ENCODE data around the gene SLC6A6. TPM values are rescaled to one million over a fixed set of nuclear protein-coding genes. Genes with fewer than 3 reads are reported as not detected.
A peak's percentile ranks its signal among the peaks of the same experiment; 100 is the strongest.

SLC6A6 gene
- total RNA-seq, 1 donor from 2014 or later = 24.2 TPM

GRCh38 chr3:14414846-14415464, 12.5 kb downstream of the SLC6A6 start:
- H3K36me3 Mint-ChIP-seq (ENCODE audit: low read depth, unreplicated experiment) = peaks cover 6% of the 10 kb centered on the region
- Histone ChIP-seq H3K9ac (ENCODE audit: low read length) (peak overlapping the region; percentile 2), H4K20me1 (ENCODE audit: insufficient read depth, low read length) (peaks cover 46% of the 10 kb centered on the region), H3K79me2 (ENCODE audit: insufficient read depth, low read length) (peaks cover 34% of the 10 kb centered on the region), H3K27ac (ENCODE audit: low read depth, low read length) (peak overlapping the region; percentile 14), H3K27me3 (ENCODE audit: insufficient read depth, low read length) (no peaks in the 10 kb centered on the region), H3K4me3 (ENCODE audit: insufficient read depth, low read depth, low read length) (no peak overlapping the region), H3K36me3 (ENCODE audit: insufficient read depth, low read length) (peaks cover 2% of the 10 kb centered on the region), H3K4me2 (ENCODE audit: low read length) (peak overlapping the region; percentile 56), H3K4me1 (ENCODE audit: insufficient read depth, low read length) (peaks cover 45% of the 10 kb centered on the region), H2AFZ (ENCODE audit: low read depth, low read length) (no peak overlapping the region), H3K9me3 (ENCODE audit: insufficient read depth, low read depth, low read length) (no peaks in the 10 kb centered on the region)
- H3K27me3 Mint-ChIP-seq (ENCODE audit: low read depth, unreplicated experiment) = no peaks in the 10 kb centered on the region
- H3K9me3 Mint-ChIP-seq (ENCODE audit: unreplicated experiment) = no peaks in the 10 kb centered on the region
- no peak for TF ChIP-seq EZH2 (IDR thresholded peaks at IDR 0.05; ENCODE audit: insufficient read depth, low read length)
- TF ChIP-seq, protein P1, sequence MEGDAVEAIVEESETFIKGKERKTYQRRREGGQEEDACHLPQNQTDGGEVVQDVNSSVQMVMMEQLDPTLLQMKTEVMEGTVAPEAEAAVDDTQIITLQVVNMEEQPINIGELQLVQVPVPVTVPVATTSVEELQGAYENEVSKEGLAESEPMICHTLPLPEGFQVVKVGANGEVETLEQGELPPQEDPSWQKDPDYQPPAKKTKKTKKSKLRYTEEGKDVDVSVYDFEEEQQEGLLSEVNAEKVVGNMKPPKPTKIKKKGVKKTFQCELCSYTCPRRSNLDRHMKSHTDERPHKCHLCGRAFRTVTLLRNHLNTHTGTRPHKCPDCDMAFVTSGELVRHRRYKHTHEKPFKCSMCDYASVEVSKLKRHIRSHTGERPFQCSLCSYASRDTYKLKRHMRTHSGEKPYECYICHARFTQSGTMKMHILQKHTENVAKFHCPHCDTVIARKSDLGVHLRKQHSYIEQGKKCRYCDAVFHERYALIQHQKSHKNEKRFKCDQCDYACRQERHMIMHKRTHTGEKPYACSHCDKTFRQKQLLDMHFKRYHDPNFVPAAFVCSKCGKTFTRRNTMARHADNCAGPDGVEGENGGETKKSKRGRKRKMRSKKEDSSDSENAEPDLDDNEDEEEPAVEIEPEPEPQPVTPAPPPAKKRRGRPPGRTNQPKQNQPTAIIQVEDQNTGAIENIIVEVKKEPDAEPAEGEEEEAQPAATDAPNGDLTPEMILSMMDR (IDR thresholded peaks at IDR 0.05; ENCODE audit: insufficient read depth, low read depth, low read length) = no peak
- FAIRE-seq (no peak), DNase-seq (ENCODE audit: low read depth) (no peak)
- peak overlapping the region; percentile 3 for H3K4me3 Mint-ChIP-seq (ENCODE audit: unreplicated experiment)
- H3K27ac Mint-ChIP-seq (ENCODE audit: unreplicated experiment) = no peak overlapping the region
- peaks cover 35% of the 10 kb centered on the region for H3K4me1 Mint-ChIP-seq (ENCODE audit: low read depth, unreplicated experiment)

DNA sequence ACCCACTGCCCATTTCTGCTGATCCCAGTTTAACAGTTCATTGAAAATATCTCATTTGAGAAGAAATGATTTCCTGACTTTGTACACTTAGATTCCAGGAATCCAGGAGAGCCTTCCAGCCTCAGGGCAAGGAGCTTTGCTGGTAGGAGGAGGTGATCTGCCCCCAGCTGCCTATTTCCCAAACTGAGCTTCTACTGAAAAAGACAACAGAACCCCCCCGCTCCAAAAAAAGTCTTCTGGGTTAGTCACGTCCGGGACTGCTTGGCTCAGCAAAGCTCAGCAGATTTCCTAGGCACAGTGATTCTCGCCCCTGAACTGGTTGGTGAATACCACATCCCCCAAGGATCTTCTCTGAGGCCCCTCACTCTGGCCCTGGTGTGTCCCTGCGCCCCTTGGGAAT, 13.1 kb downstream of the SLC6A6 start:
- peak overlapping the region; percentile 33 for H3K9ac ChIP-seq (ENCODE audit: low read length)
- H4K20me1 ChIP-seq (ENCODE audit: insufficient read depth, low read length) = peaks cover 46% of the 10 kb centered on the region
- H3K4me1 Mint-ChIP-seq (ENCODE audit: low read depth, unreplicated experiment) = peaks cover 32% of the 10 kb centered on the region
- H3K27me3 ChIP-seq (ENCODE audit: insufficient read depth, low read length) = no peaks in the 10 kb centered on the region
- H3K27ac ChIP-seq (ENCODE audit: low read depth, low read length) = no peak overlapping the region
- H3K36me3 Mint-ChIP-seq (ENCODE audit: low read depth, unreplicated experiment) = peaks cover 6% of the 10 kb centered on the region
- TF ChIP-seq, protein P1 (IDR thresholded peaks at IDR 0.05; ENCODE audit: insufficient read depth, low read depth, low read length) = no peak
- TF ChIP-seq EZH2 (IDR thresholded peaks at IDR 0.05; ENCODE audit: insufficient read depth, low read length) = no peak
- no peaks in the 10 kb centered on the region for H3K9me3 Mint-ChIP-seq (ENCODE audit: unreplicated experiment)
- no peak overlapping the region for H3K4me3 Mint-ChIP-seq (ENCODE audit: unreplicated experiment)
- peak overlapping the region; percentile 56 for H3K4me2 ChIP-seq (ENCODE audit: low read length)
- no peak overlapping the region for H3K4me3 ChIP-seq (ENCODE audit: insufficient read depth, low read depth, low read length)
- H2AFZ ChIP-seq (ENCODE audit: low read depth, low read length) = no peak overlapping the region
- H3K27me3 Mint-ChIP-seq (ENCODE audit: low read depth, unreplicated experiment) = no peaks in the 10 kb centered on the region
- H3K27ac Mint-ChIP-seq (ENCODE audit: unreplicated experiment) = peak overlapping the region; percentile 26
- no peaks in the 10 kb centered on the region for H3K9me3 ChIP-seq (ENCODE audit: insufficient read depth, low read depth, low read length)
- no peak for FAIRE-seq
- H3K79me2 ChIP-seq (ENCODE audit: insufficient read depth, low read length) = peaks cover 31% of the 10 kb centered on the region
- peaks cover 2% of the 10 kb centered on the region for H3K36me3 ChIP-seq (ENCODE audit: insufficient read depth, low read length)
- peaks cover 40% of the 10 kb centered on the region for H3K4me1 ChIP-seq (ENCODE audit: insufficient read depth, low read length)
- no peak for DNase-seq (ENCODE audit: low read depth)

DNA sequence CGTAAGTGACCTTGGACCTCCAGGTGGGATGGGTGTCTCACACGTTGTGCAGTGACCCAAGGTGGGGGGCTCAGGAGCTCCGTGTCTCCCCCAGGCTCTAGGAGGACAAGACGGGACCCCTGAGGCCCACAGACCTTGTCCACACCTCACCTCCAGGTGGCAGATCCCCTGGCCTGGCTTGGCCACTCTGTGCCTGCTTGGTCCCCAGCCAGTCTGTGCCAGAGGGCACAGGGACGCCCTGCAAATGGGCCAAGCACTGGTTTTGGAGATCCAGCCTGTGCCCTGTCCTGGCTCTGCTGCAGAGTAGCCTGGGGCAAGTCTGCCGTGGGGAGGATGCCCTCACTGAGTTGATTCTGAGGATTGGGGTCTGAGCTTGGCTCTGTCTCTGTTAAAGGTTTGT, 14.0 kb downstream of the SLC6A6 start:
- Histone ChIP-seq H3K79me2 (ENCODE audit: insufficient read depth, low read length) (peaks cover 23% of the 10 kb centered on the region), H3K9ac (ENCODE audit: low read length) (no peak overlapping the region), H3K27ac (ENCODE audit: low read depth, low read length) (no peak overlapping the region), H2AFZ (ENCODE audit: low read depth, low read length) (no peak overlapping the region), H3K4me1 (ENCODE audit: insufficient read depth, low read length) (peaks cover 32% of the 10 kb centered on the region), H3K4me3 (ENCODE audit: insufficient read depth, low read depth, low read length) (no peak overlapping the region), H3K9me3 (ENCODE audit: insufficient read depth, low read depth, low read length) (no peaks in the 10 kb centered on the region), H3K27me3 (ENCODE audit: insufficient read depth, low read length) (no peaks in the 10 kb centered on the region), H4K20me1 (ENCODE audit: insufficient read depth, low read length) (peaks cover 42% of the 10 kb centered on the region), H3K36me3 (ENCODE audit: insufficient read depth, low read length) (peaks cover 2% of the 10 kb centered on the region), H3K4me2 (ENCODE audit: low read length) (no peak overlapping the region)
- DNase-seq (ENCODE audit: low read depth) (no peak), FAIRE-seq (no peak)
- TF ChIP-seq EZH2 (IDR thresholded peaks at IDR 0.05; ENCODE audit: insufficient read depth, low read length) = no peak
- TF ChIP-seq, protein P1 (IDR thresholded peaks at IDR 0.05; ENCODE audit: insufficient read depth, low read depth, low read length) = no peak
- H3K36me3 Mint-ChIP-seq (ENCODE audit: low read depth, unreplicated experiment) = peaks cover 6% of the 10 kb centered on the region
- no peak overlapping the region for H3K27ac Mint-ChIP-seq (ENCODE audit: unreplicated experiment)
- no peaks in the 10 kb centered on the region for H3K9me3 Mint-ChIP-seq (ENCODE audit: unreplicated experiment)
- peaks cover 26% of the 10 kb centered on the region for H3K4me1 Mint-ChIP-seq (ENCODE audit: low read depth, unreplicated experiment)
- no peak overlapping the region for H3K4me3 Mint-ChIP-seq (ENCODE audit: unreplicated experiment)
- no peaks in the 10 kb centered on the region for H3K27me3 Mint-ChIP-seq (ENCODE audit: low read depth, unreplicated experiment)

Data from astrocyte (in vitro differentiated cells and primary cell).